AG09309 (cell line): ENCODE data around the gene TIMM9.
A peak's percentile ranks its signal among the peaks of the same experiment; 100 is the strongest.
"Not testable (repeated sequence)": the region's sequence is repeated elsewhere in the genome, so short reads cannot be mapped to it uniquely, and the experiment has no call there.

Experiments used
- DNase-seq: peaks from one replicate; pipeline ENCODE4 v3.0.0-alpha.2; 2010; ENCODE audit warnings: low read depth
- H3K4me3 ChIP-seq: 2 replicates; pipeline ENCODE4 v1.5.1; 2011; ENCODE audit warnings: mild to moderate bottlenecking, low read depth, low read length, moderate library complexity; ENCODE audit not compliant: control insufficient read depth
- TF ChIP-seq, protein P1 (sequence below): IDR thresholded peaks from 2 replicates; pipeline ENCODE4 v1.5.1; 2011; ENCODE audit warnings: mild to moderate bottlenecking, low read depth, low read length, inconsistent platforms; ENCODE audit not compliant: insufficient read depth, control insufficient read depth; ENCODE audit errors: missing control alignments

Gene TIMM9

DNA sequence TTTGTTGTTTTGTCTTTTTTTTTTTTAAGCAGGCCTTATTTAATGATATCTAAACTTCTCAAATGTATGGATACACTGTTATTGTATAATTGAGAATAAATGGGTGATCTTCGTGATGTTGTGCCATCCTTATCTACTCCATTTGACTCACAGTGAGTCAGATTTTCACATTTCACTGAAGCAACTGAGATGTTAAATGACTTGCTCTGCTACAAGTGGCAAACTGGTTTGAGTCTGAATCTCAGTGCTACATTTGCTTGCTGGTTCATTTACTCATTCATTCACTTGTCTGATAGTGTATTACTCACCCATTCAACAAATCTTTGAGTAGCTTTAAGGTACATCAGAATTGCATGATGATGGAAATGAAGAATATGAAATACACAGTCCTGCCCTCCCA, 2.8 kb upstream of the TIMM9 start:
- H3K4me3 ChIP-seq, result no peak overlapping the region
- TF ChIP-seq, protein P1, sequence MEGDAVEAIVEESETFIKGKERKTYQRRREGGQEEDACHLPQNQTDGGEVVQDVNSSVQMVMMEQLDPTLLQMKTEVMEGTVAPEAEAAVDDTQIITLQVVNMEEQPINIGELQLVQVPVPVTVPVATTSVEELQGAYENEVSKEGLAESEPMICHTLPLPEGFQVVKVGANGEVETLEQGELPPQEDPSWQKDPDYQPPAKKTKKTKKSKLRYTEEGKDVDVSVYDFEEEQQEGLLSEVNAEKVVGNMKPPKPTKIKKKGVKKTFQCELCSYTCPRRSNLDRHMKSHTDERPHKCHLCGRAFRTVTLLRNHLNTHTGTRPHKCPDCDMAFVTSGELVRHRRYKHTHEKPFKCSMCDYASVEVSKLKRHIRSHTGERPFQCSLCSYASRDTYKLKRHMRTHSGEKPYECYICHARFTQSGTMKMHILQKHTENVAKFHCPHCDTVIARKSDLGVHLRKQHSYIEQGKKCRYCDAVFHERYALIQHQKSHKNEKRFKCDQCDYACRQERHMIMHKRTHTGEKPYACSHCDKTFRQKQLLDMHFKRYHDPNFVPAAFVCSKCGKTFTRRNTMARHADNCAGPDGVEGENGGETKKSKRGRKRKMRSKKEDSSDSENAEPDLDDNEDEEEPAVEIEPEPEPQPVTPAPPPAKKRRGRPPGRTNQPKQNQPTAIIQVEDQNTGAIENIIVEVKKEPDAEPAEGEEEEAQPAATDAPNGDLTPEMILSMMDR, result no peak

GRCh38 chr14:58428118-58428683, 870 bp upstream of the TIMM9 start:
- TF ChIP-seq, protein P1, result no peak
- peak; percentile 8 for DNase-seq
- peak overlapping the region; percentile 94 for H3K4me3 ChIP-seq

More for the DNA sequence above, 2.8 kb upstream of the TIMM9 start:
- peak; percentile 40 for DNase-seq

DNA sequence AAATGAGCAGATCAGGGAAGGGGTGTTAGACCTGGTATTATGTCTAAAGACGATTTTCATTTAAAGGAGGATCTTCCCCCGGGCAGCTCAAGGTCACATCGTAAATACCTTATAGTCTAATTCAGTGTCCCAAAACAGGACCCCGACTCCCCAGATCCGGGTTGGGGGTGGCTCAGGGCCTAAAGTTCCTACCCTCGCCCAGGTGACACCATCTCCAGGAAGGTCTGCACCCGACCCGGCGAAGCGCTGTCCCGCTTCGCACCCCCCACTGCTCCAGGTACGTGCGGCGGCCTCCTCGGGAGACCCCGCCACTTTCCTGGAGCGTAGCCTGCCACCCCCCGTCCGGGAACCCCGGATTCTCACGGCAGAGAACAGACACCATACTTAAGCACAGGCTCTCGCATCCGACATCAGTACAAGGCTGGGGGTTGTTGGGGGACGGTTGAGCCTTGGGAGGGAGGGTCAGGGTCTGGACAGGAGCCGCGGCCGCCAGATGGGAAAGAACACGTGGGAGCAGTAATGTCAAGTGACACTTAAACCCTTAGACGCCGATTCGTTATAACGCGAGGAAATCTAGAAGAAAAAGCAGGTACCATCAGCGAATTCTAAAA, 556 bp downstream of the TIMM9 start:
- H3K4me3 ChIP-seq, result peak overlapping the region; percentile 94
- TF ChIP-seq, protein P1, result no peak
- peak; percentile 11 for DNase-seq

DNA sequence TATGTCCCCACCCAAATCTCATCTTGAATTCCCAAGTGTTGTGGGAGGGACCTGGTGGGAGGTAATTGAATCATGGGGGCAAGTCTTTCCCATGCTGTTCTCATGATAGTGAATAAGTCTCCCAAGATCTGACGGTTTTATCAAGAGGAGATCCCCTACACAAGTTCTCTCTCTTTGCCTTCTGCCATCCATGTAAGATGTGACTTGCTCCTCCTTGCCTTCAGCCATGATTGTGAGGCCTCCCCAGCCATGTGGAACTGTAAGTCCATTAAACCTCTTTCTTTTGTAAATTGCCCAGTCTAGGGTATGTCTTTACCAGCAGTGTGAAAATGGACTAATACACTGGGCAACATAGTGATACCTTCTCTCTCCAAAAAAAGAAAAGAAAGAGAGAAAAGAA, 10.4 kb downstream of the TIMM9 start:
- not testable (repeated sequence) for H3K4me3 ChIP-seq, DNase-seq

DNA sequence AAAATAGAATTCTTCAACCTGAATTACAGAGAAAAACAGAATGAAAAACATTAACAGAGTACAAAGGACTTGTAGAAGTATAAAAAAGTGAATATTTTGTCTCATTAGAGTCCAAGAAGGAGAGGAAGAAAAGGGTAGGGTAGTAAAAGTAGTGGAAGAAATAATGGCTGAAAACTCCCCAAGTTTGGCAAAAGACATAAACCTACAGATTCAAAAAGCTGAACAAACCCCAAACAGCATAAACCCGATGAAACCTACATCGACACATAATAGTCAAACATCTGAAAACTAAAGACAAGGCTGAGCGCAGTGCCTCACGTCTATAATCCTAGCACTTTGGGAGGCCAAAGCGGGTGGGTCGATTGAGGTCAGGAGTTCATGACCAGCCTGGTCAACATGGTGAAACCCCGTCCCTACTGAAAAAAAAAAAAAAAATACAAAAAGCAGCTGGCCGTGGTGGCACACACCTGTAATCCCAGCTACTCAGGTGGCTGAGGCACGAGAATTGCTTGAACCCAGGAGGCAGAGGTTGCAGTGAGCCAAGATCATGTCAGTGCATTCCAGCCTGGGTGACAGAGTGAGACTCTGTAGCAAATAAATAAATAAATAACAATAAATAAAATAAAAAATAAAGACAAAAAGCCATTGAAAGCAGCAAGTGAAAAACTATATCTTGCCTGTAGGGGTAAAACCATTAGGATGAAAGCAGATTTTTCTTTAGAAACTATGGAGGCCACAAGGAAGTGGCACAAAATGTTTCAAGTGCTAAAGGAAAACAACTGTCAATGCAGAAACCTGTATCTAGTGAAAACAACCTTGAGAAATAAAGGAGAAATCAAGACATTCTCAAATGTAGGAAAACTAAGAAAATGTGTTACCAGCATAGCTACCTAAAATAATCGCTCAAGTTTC, 11.4 kb downstream of the TIMM9 start:
- no peak overlapping the region for H3K4me3 ChIP-seq
- DNase-seq, result no peak
- TF ChIP-seq, protein P1, result no peak

GRCh38 chr14:58414845-58415244, 12.5 kb downstream of the TIMM9 start:
- DNase-seq, result no peak
- TF ChIP-seq, protein P1, result no peak
- H3K4me3 ChIP-seq, result no peak overlapping the region
